ENCODE results near the gene OPTC. TPM values are rescaled to one million over a fixed set of nuclear protein-coding genes. Genes with fewer than 3 reads are reported as not detected.

The OPTC gene
- total RNA-seq, 2 donors from 2014 or later, result not detected

- H3K9me3 ChIP-seq, result no peaks in the 10 kb centered on the region
- no peaks in the 10 kb centered on the region for H3K4me1 ChIP-seq
- no peak for DNase-seq
These were observed 14.6 kb downstream of the OPTC start for GRCh38 chr1:203508463-203509073.

GRCh38 chr1:203509135-203509534 is 15.2 kb downstream of the OPTC start:
- ATAC-seq, result no peak
- DNase-seq, result no peak
- Histone ChIP-seq H3K4me1 (no peaks in the 10 kb centered on the region), H3K9me3 (no peaks in the 10 kb centered on the region), H3K27me3 (no peaks in the 10 kb centered on the region), H3K36me3 (replicated peaks in 1 of 2; ENCODE audit: insufficient read depth in 1 of 2, low read depth in 2 of 2) (no peaks in the 10 kb centered on the region), H3K27ac (no peak overlapping the region), H3K4me3 (no peak overlapping the region)
- intact Hi-C loops (cut with DNase I), result no loop called here
- 79 to 90% methylated on average over 1 of the region's 1 CpG for WGBS, 2 donors
- TF ChIP-seq POLR2A (IDR thresholded peaks at IDR 0.05) (no peak), CTCF (IDR thresholded peaks at IDR 0.05) (no peak)

More at GRCh38 chr1:203508463-203509073, 14.6 kb downstream of the OPTC start:
- no peak overlapping the region for H3K4me3 ChIP-seq
- no peaks in the 10 kb centered on the region for H3K27me3 ChIP-seq
- no peak for ATAC-seq
- intact Hi-C loops (cut with DNase I), result no loop called here
- no peaks in the 10 kb centered on the region for H3K36me3 ChIP-seq (replicated peaks in 1 of 2; ENCODE audit: insufficient read depth in 1 of 2, low read depth in 2 of 2)
- no peak overlapping the region for H3K27ac ChIP-seq
- no peak for TF ChIP-seq CTCF (IDR thresholded peaks at IDR 0.05)
- no peak for TF ChIP-seq POLR2A (IDR thresholded peaks at IDR 0.05)
- 52 to 67% methylated on average over 10 of the region's 10 CpGs for WGBS, 2 donors

GRCh38 chr1:203511513-203511912 is 17.6 kb downstream of the OPTC start:
- Histone ChIP-seq H3K4me1 (no peaks in the 10 kb centered on the region), H3K27ac (no peak overlapping the region), H3K27me3 (no peaks in the 10 kb centered on the region), H3K36me3 (replicated peaks in 1 of 2; ENCODE audit: insufficient read depth in 1 of 2, low read depth in 2 of 2) (no peaks in the 10 kb centered on the region), H3K9me3 (no peaks in the 10 kb centered on the region), H3K4me3 (no peak overlapping the region)
- no peak for TF ChIP-seq CTCF (IDR thresholded peaks at IDR 0.05)
- TF ChIP-seq POLR2A (IDR thresholded peaks at IDR 0.05), result no peak
- 69 to 73% methylated on average over 6 of the region's 6 CpGs for whole genome bisulfite sequencing, 2 donors
- intact Hi-C loops (cut with DNase I), result no loop called here
- ATAC-seq (no peak), DNase-seq (no peak)

GRCh38 chr1:203511930-203512329 is 18.0 kb downstream of the OPTC start:
- ATAC-seq (no peak), DNase-seq (no peak)
- Histone ChIP-seq H3K4me3 (no peak overlapping the region), H3K27me3 (no peaks in the 10 kb centered on the region), H3K27ac (no peak overlapping the region), H3K4me1 (no peaks in the 10 kb centered on the region), H3K9me3 (no peaks in the 10 kb centered on the region), H3K36me3 (replicated peaks in 1 of 2; ENCODE audit: insufficient read depth in 1 of 2, low read depth in 2 of 2) (no peaks in the 10 kb centered on the region)
- TF ChIP-seq CTCF (IDR thresholded peaks at IDR 0.05), result no peak
- no peak for TF ChIP-seq POLR2A (IDR thresholded peaks at IDR 0.05)
- WGBS, 2 donors, result 90% methylated on average over 4 of the region's 4 CpGs
- intact Hi-C loops (cut with DNase I), result no loop called here

GRCh38 chr1:203512517-203512847 is 18.5 kb downstream of the OPTC start:
- no peak overlapping the region for H3K27ac ChIP-seq
- no peaks in the 10 kb centered on the region for H3K9me3 ChIP-seq
- H3K36me3 ChIP-seq (replicated peaks in 1 of 2; ENCODE audit: insufficient read depth in 1 of 2, low read depth in 2 of 2), result no peaks in the 10 kb centered on the region
- intact Hi-C loops (cut with DNase I), result no loop called here
- no peak for TF ChIP-seq CTCF (IDR thresholded peaks at IDR 0.05)
- H3K4me1 ChIP-seq, result no peaks in the 10 kb centered on the region
- H3K4me3 ChIP-seq, result no peak overlapping the region
- no peaks in the 10 kb centered on the region for H3K27me3 ChIP-seq
- WGBS, 2 donors, result 39 to 58% methylated on average over 1 of the region's 1 CpG
- ATAC-seq, result no peak
- DNase-seq, result no peak
